HepG2 (cell line): ENCODE measurements around the gene TMEM198. TPM values are rescaled to one million over a fixed set of nuclear protein-coding genes. Genes with fewer than 3 reads are reported as not detected.
A peak's percentile ranks its signal among the peaks of the same experiment; 100 is the strongest.

ENCODE experiments used
- KAT7 ChIP-seq: IDR thresholded peaks from 2 replicates; pipeline ENCODE4 v1.6.1; 2018; ENCODE audit warnings: borderline replicate concordance, missing compliant biosample characterization
- PRMT3 ChIP-seq: sonication (generic); formaldehyde crosslinking; IDR thresholded peaks from 2 replicates; pipeline ENCODE4 v1.8.1; 2022; ENCODE audit warnings: low read depth, mild to moderate bottlenecking, moderate library complexity, missing genetic modification reagents, borderline replicate concordance
- RBFOX2 ChIP-seq: fragments of 200-400 bp; formaldehyde crosslinking; IDR thresholded peaks from 2 replicates; pipeline ENCODE4 v1.6.1; 2017; ENCODE audit warnings: low read depth, mild to moderate bottlenecking, low read length
- RFX1 ChIP-seq: fragments of 450-650 bp; IDR thresholded peaks from 2 replicates; pipeline ENCODE4 v1.6.1; 2017
- U2AF1 ChIP-seq: fragments of 200-400 bp; formaldehyde crosslinking; optimal IDR thresholded peaks from 2 replicates; pipeline ENCODE3; 2017; ENCODE audit warnings: mild to moderate bottlenecking, low read depth, low read length
- ZNF350 ChIP-seq: sonication (generic); formaldehyde crosslinking; IDR thresholded peaks from 2 replicates; pipeline ENCODE4 v1.4.0; 2020; ENCODE audit warnings: mild to moderate bottlenecking, low read depth, missing genetic modification reagents, borderline replicate concordance
- ZNF678 ChIP-seq: sonication (generic); formaldehyde crosslinking; IDR thresholded peaks from 2 replicates; pipeline ENCODE4 v1.4.0; 2020; ENCODE audit warnings: mild to moderate bottlenecking, missing genetic modification reagents
- ZNF737 ChIP-seq: sonication (generic); formaldehyde crosslinking; IDR thresholded peaks from 2 replicates; pipeline ENCODE4 v1.5.0; 2020; ENCODE audit warnings: missing genetic modification reagents, mild to moderate bottlenecking, borderline replicate concordance
- ZSCAN21 ChIP-seq: sonication (generic); formaldehyde crosslinking; IDR thresholded peaks from 2 replicates; pipeline ENCODE4 v1.8.0; 2022; ENCODE audit warnings: mild to moderate bottlenecking, missing genetic modification reagents, moderate library complexity, borderline replicate concordance
- polyA plus RNA-seq, 8 experiments: library from polyadenylated mRNA; depleted of rRNA in 3 of 8; stranded (reverse) in 7 of 8; unstranded in 1 of 8; fragments of >200 nt; fragmentation: Illumina TruSeq in 4 of 8; extraction: Trizol in 4 of 8; gene quantifications; 2 replicates each; pipeline versions ENCODE4 v1.2.1 to v1.2.3, GENCODE V29; 2011 to 2016; ENCODE audit warnings: low read depth in 4 of 8, missing spikeins in 1 of 8, mixed read lengths in 1 of 8; ENCODE audit not compliant: insufficient read depth in 1 of 8
- total RNA-seq, 5 experiments: library from RNA; depleted of rRNA; stranded (reverse); fragments of >200 nt; fragmentation: Illumina TruSeq; extraction: Trizol; gene quantifications; 2 replicates each; pipeline ENCODE4 v1.2.3, GENCODE V29; 2016; ENCODE audit warnings: low read depth in 1 of 5
- TF ChIP-seq, protein P1 (sequence below), 2 experiments: fragments of 450-650 bp in 1 of 2; sonication (generic) in 1 of 2; formaldehyde crosslinking in 1 of 2; IDR thresholded peaks; 2 replicates each; pipeline versions ENCODE4 v1.6.1 to v1.8.0; 2016 to 2022; ENCODE audit warnings: antibody characterized with exemption in 1 of 2, mild to moderate bottlenecking in 1 of 2, missing genetic modification reagents in 1 of 2
- TF ChIP-seq, protein P2 (sequence below): sonication (generic); formaldehyde crosslinking; IDR thresholded peaks from 2 replicates; pipeline ENCODE4 v1.5.1; 2020; ENCODE audit warnings: mild to moderate bottlenecking, missing genetic modification reagents, moderate library complexity
- TF ChIP-seq, protein P3 (sequence below): sonication (generic); formaldehyde crosslinking; IDR thresholded peaks from 2 replicates; pipeline ENCODE4 v1.5.1; 2020; ENCODE audit warnings: mild to moderate bottlenecking, missing genetic modification reagents, moderate library complexity
- TF ChIP-seq, protein P4 (sequence below): sonication (generic); formaldehyde crosslinking; IDR thresholded peaks from 2 replicates; pipeline ENCODE4 v1.9.0; 2021; ENCODE audit warnings: missing genetic modification reagents, mild to moderate bottlenecking, borderline replicate concordance

Gene TMEM198
- total and polyA plus RNA-seq, 2 of the 13 experiments (the other 11 are each of a cell fraction or from before 2014, with no cell fraction given), result 17.3 to 23.5 TPM

DNA sequence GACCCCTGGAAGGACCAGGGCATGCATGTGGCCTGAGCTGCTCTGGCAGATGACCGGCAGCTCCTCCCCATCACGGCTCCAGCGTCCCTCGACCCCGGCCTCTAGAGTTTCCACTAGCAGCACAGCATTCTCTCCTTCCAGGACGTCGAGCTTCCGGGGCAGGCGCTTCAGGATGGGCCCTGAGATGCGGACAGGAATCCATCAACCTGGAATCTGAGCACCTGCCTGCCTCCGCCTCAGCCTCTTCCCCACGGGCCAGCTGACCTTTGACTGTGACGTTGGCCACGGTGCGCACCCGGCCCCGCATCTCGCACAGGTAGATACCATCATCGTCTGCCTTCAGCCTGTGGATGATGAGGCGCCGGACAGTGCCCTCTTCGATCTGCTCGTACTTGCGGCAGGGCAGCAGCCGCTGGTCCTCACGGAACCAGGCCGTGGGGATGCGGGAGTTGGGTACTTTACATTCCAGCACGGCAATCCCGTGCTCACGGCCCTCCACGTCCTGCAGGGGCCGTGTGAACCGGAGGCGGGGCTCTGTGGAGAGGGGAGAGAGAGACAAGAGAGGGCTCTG is 24.0 kb downstream of the TMEM198 start (continued):
- TF ChIP-seq ZNF737 (CRISPR knock-in tag), result no peak
- TF ChIP-seq RBFOX2, result peak; percentile 79
- TF ChIP-seq, protein P1, sequence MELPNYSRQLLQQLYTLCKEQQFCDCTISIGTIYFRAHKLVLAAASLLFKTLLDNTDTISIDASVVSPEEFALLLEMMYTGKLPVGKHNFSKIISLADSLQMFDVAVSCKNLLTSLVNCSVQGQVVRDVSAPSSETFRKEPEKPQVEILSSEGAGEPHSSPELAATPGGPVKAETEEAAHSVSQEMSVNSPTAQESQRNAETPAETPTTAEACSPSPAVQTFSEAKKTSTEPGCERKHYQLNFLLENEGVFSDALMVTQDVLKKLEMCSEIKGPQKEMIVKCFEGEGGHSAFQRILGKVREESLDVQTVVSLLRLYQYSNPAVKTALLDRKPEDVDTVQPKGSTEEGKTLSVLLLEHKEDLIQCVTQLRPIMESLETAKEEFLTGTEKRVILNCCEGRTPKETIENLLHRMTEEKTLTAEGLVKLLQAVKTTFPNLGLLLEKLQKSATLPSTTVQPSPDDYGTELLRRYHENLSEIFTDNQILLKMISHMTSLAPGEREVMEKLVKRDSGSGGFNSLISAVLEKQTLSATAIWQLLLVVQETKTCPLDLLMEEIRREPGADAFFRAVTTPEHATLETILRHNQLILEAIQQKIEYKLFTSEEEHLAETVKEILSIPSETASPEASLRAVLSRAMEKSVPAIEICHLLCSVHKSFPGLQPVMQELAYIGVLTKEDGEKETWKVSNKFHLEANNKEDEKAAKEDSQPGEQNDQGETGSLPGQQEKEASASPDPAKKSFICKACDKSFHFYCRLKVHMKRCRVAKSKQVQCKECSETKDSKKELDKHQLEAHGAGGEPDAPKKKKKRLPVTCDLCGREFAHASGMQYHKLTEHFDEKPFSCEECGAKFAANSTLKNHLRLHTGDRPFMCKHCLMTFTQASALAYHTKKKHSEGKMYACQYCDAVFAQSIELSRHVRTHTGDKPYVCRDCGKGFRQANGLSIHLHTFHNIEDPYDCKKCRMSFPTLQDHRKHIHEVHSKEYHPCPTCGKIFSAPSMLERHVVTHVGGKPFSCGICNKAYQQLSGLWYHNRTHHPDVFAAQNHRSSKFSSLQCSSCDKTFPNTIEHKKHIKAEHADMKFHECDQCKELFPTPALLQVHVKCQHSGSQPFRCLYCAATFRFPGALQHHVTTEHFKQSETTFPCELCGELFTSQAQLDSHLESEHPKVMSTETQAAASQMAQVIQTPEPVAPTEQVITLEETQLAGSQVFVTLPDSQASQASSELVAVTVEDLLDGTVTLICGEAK (IDR thresholded peaks at IDR 0.05), result no peak
- TF ChIP-seq, protein P1 (CRISPR knock-in tag; IDR thresholded peaks at IDR 0.05), result peak; percentile 40; the same call in 1 of the 2 replicates
- TF ChIP-seq ZNF350 (CRISPR knock-in tag), result no peak
- no peak for TF ChIP-seq PRMT3
- TF ChIP-seq, protein P2, sequence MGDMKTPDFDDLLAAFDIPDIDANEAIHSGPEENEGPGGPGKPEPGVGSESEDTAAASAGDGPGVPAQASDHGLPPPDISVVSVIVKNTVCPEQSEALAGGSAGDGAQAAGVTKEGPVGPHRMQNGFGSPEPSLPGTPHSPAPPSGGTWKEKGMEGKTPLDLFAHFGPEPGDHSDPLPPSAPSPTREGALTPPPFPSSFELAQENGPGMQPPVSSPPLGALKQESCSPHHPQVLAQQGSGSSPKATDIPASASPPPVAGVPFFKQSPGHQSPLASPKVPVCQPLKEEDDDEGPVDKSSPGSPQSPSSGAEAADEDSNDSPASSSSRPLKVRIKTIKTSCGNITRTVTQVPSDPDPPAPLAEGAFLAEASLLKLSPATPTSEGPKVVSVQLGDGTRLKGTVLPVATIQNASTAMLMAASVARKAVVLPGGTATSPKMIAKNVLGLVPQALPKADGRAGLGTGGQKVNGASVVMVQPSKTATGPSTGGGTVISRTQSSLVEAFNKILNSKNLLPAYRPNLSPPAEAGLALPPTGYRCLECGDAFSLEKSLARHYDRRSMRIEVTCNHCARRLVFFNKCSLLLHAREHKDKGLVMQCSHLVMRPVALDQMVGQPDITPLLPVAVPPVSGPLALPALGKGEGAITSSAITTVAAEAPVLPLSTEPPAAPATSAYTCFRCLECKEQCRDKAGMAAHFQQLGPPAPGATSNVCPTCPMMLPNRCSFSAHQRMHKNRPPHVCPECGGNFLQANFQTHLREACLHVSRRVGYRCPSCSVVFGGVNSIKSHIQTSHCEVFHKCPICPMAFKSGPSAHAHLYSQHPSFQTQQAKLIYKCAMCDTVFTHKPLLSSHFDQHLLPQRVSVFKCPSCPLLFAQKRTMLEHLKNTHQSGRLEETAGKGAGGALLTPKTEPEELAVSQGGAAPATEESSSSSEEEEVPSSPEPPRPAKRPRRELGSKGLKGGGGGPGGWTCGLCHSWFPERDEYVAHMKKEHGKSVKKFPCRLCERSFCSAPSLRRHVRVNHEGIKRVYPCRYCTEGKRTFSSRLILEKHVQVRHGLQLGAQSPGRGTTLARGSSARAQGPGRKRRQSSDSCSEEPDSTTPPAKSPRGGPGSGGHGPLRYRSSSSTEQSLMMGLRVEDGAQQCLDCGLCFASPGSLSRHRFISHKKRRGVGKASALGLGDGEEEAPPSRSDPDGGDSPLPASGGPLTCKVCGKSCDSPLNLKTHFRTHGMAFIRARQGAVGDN, result peak; percentile 61
- no peak for TF ChIP-seq RFX1
- no peak for TF ChIP-seq KAT7
- TF ChIP-seq, protein P3, sequence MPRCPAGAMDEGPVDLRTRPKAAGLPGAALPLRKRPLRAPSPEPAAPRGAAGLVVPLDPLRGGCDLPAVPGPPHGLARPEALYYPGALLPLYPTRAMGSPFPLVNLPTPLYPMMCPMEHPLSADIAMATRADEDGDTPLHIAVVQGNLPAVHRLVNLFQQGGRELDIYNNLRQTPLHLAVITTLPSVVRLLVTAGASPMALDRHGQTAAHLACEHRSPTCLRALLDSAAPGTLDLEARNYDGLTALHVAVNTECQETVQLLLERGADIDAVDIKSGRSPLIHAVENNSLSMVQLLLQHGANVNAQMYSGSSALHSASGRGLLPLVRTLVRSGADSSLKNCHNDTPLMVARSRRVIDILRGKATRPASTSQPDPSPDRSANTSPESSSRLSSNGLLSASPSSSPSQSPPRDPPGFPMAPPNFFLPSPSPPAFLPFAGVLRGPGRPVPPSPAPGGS (CRISPR knock-in tag), result no peak
- TF ChIP-seq ZSCAN21 (CRISPR knock-in tag), result 0 out of 2 replicates have a peak, but pooled peaks have one; percentile 12
- peak; percentile 61 for TF ChIP-seq U2AF1
- TF ChIP-seq, protein P4, sequence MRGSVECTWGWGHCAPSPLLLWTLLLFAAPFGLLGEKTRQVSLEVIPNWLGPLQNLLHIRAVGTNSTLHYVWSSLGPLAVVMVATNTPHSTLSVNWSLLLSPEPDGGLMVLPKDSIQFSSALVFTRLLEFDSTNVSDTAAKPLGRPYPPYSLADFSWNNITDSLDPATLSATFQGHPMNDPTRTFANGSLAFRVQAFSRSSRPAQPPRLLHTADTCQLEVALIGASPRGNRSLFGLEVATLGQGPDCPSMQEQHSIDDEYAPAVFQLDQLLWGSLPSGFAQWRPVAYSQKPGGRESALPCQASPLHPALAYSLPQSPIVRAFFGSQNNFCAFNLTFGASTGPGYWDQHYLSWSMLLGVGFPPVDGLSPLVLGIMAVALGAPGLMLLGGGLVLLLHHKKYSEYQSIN (CRISPR knock-in tag), result no peak
- TF ChIP-seq ZNF678, result no peak
